K562 (cell line): ENCODE results near the gene ASXL2.

Experiments used
- CTBP1 ChIP-seq: fragments of 450-650 bp; IDR thresholded peaks from 2 replicates; pipeline ENCODE4 v1.6.1; 2016; ENCODE audit warnings: borderline replicate concordance
- FOS ChIP-seq: IDR thresholded peaks from 3 replicates; pipeline ENCODE4 v1.6.1; 2011; ENCODE audit not compliant: insufficient read length; ENCODE audit errors: extremely low read depth
- FOXA3 ChIP-seq, 2 experiments: fragments of 450-650 bp in 1 of 2; sonication (generic) in 1 of 2; formaldehyde crosslinking; IDR thresholded peaks in 1 of 2; conservative IDR thresholded peaks in 1 of 2; 2 replicates each; pipeline versions ENCODE4 v1.4.0 to v1.8.0; 2020 to 2022; ENCODE audit warnings: mild to moderate bottlenecking in 2 of 2, missing genetic modification reagents in 1 of 2
- JUNB ChIP-seq: fragments of 450-650 bp; formaldehyde crosslinking; conservative IDR thresholded peaks from 2 replicates; pipeline ENCODE4 v1.4.0; 2020; ENCODE audit warnings: mild to moderate bottlenecking
- RFX5 ChIP-seq: IDR thresholded peaks from 2 replicates; pipeline ENCODE4 v1.6.1; 2011; ENCODE audit warnings: low read depth, mild to moderate bottlenecking, improper control_type of control experiment, low read length
- TRIM24 ChIP-seq, 2 experiments: fragments of 450-650 bp; IDR thresholded peaks; 2 replicates each; pipeline ENCODE4 v1.6.1; 2016
- YBX1 ChIP-seq: fragments of 450-650 bp; IDR thresholded peaks from 2 replicates; pipeline ENCODE4 v1.7.1; 2016; ENCODE audit warnings: mild to moderate bottlenecking
- ZEB2 ChIP-seq: fragments of 450-650 bp; IDR thresholded peaks from 2 replicates; pipeline ENCODE4 v1.6.1; 2016
- ZNF274 ChIP-seq: IDR thresholded peaks from 2 replicates; pipeline ENCODE4 v1.6.1; 2011; ENCODE audit warnings: low read depth, mild to moderate bottlenecking, low read length, moderate library complexity, borderline replicate concordance
- ZNF41 ChIP-seq: fragments of 250-450 bp; sonication (Bioruptor Pico); conservative IDR thresholded peaks from 2 replicates; pipeline ENCODE4 v1.4.0; 2020; ENCODE audit warnings: mild to moderate bottlenecking
- ZSCAN29 ChIP-seq: fragments of 450-650 bp; IDR thresholded peaks from 2 replicates; pipeline ENCODE4 v1.6.1; 2017
- TF ChIP-seq, protein P1 (sequence below), 3 experiments: IDR thresholded peaks in 2 of 3; conservative IDR thresholded peaks in 1 of 3; 2 replicates each; pipeline ENCODE4 v1.5.1; 2011 to 2012; ENCODE audit warnings: low read length in 3 of 3, mild to moderate bottlenecking in 3 of 3, control low read depth in 2 of 3, improper control_type of control experiment in 1 of 3, inconsistent platforms in 1 of 3, low read depth in 1 of 3, mixed read lengths in 1 of 3, moderate library complexity in 1 of 3; ENCODE audit not compliant: insufficient read depth in 2 of 3
- TF ChIP-seq, protein P2 (sequence below): fragments of 450-650 bp; IDR thresholded peaks from 2 replicates; pipeline ENCODE4 v1.6.1; 2016; ENCODE audit warnings: missing biosample characterization, missing genetic modification characterization
- TF ChIP-seq, protein P3 (sequence below): sonication (generic); formaldehyde crosslinking; IDR thresholded peaks from 2 replicates; pipeline ENCODE4 v1.8.1; 2023; ENCODE audit warnings: mild to moderate bottlenecking, missing genetic modification reagents

DNA sequence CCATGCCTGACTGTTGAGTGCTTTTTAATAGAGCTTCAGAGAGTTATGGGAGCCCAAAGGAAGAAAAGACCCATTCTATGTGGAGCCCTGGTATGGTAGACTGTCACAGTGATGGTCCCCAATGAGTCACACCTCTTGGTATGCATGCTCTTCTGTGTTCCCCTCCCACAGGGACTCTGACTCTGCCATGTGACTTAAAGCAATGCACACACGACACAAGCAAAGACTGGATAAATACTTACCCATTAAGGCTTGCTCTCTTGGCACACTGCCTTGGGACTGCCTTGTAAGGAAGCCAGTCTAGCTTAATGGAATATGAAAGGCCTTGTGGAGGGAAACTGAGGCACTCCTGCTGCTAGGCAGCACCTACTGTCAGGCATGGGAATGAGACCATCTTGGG lies 188.2 kb downstream of the ASXL2 start:
- no peak for TF ChIP-seq ZSCAN29
- TF ChIP-seq ZNF274 = no peak
- TF ChIP-seq, protein P1, sequence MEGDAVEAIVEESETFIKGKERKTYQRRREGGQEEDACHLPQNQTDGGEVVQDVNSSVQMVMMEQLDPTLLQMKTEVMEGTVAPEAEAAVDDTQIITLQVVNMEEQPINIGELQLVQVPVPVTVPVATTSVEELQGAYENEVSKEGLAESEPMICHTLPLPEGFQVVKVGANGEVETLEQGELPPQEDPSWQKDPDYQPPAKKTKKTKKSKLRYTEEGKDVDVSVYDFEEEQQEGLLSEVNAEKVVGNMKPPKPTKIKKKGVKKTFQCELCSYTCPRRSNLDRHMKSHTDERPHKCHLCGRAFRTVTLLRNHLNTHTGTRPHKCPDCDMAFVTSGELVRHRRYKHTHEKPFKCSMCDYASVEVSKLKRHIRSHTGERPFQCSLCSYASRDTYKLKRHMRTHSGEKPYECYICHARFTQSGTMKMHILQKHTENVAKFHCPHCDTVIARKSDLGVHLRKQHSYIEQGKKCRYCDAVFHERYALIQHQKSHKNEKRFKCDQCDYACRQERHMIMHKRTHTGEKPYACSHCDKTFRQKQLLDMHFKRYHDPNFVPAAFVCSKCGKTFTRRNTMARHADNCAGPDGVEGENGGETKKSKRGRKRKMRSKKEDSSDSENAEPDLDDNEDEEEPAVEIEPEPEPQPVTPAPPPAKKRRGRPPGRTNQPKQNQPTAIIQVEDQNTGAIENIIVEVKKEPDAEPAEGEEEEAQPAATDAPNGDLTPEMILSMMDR (IDR thresholded peaks at IDR 0.05 in 2 of 3, conservative IDR thresholded peaks at IDR 0.05 in 1 of 3; ENCODE audit: insufficient read depth in 2 of 3, low read depth in 1 of 3, low read length in 3 of 3) = no peak
- TF ChIP-seq JUNB = no peak
- TF ChIP-seq YBX1 = no peak
- no peak for TF ChIP-seq TRIM24 (IDR thresholded peaks at IDR 0.05)
- TF ChIP-seq ZNF41 (CRISPR knock-in tag) = no peak
- TF ChIP-seq FOXA3 (CRISPR knock-in tag; conservative IDR thresholded peaks at IDR 0.05 in 1 of 2, IDR thresholded peaks at IDR 0.05 in 1 of 2) = no peak
- TF ChIP-seq, protein P2, sequence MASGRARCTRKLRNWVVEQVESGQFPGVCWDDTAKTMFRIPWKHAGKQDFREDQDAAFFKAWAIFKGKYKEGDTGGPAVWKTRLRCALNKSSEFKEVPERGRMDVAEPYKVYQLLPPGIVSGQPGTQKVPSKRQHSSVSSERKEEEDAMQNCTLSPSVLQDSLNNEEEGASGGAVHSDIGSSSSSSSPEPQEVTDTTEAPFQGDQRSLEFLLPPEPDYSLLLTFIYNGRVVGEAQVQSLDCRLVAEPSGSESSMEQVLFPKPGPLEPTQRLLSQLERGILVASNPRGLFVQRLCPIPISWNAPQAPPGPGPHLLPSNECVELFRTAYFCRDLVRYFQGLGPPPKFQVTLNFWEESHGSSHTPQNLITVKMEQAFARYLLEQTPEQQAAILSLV (tag) = no peak
- TF ChIP-seq CTBP1 = no peak
- TF ChIP-seq ZEB2 = no peak
- TF ChIP-seq FOS = no peak
- TF ChIP-seq, protein P3, sequence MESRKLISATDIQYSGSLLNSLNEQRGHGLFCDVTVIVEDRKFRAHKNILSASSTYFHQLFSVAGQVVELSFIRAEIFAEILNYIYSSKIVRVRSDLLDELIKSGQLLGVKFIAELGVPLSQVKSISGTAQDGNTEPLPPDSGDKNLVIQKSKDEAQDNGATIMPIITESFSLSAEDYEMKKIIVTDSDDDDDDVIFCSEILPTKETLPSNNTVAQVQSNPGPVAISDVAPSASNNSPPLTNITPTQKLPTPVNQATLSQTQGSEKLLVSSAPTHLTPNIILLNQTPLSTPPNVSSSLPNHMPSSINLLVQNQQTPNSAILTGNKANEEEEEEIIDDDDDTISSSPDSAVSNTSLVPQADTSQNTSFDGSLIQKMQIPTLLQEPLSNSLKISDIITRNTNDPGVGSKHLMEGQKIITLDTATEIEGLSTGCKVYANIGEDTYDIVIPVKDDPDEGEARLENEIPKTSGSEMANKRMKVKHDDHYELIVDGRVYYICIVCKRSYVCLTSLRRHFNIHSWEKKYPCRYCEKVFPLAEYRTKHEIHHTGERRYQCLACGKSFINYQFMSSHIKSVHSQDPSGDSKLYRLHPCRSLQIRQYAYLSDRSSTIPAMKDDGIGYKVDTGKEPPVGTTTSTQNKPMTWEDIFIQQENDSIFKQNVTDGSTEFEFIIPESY (CRISPR knock-in tag) = no peak
- TF ChIP-seq RFX5 = no peak
